ENCODE results near the gene PLPPR3. TPM values are rescaled to one million over a fixed set of nuclear protein-coding genes. Genes with fewer than 3 reads are reported as not detected.

The PLPPR3 gene
- total RNA-seq, 1 donor from 2014 or later, result 5.4 TPM

DNA sequence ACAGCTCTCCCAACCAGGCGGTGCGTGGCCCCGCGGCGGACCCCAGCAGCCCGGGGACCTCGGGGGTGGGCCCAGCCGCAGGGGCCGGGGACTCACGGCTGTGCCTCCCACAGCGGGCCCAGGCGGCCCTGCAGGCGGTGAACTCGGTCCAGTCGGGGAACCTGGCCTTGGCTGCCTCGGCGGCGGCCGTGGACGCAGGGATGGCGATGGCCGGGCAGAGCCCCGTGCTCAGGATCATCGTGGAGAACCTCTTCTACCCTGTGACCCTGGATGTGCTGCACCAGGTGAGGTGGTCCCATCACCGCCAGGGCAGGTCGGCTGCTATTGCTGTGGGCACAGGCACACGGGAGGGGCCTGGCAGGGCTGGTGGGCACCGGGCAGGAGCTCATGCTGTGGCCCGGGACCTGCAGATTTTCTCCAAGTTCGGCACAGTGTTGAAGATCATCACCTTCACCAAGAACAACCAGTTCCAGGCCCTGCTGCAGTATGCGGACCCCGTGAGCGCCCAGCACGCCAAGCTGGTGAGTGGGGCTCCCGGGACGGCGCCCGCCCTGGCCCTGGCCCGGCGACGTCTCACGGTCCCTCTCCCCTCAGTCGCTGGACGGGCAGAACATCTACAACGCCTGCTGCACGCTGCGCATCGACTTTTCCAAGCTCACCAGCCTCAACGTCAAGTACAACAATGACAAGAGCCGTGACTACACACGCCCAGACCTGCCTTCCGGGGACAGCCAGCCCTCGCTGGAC is 17.2 kb downstream of the PLPPR3 start:
- no peak overlapping the region for H3K4me3 Mint-ChIP-seq (ENCODE audit: unreplicated experiment)
- H3K27ac Mint-ChIP-seq (ENCODE audit: unreplicated experiment), result no peak overlapping the region
- no peaks in the 10 kb centered on the region for H3K27me3 Mint-ChIP-seq (ENCODE audit: low read depth)
- H3K4me1 Mint-ChIP-seq (ENCODE audit: low read depth), result peaks cover 36% of the 10 kb centered on the region
- peaks cover 27% of the 10 kb centered on the region for H3K36me3 Mint-ChIP-seq (ENCODE audit: low read depth)
- TF ChIP-seq, protein P1, sequence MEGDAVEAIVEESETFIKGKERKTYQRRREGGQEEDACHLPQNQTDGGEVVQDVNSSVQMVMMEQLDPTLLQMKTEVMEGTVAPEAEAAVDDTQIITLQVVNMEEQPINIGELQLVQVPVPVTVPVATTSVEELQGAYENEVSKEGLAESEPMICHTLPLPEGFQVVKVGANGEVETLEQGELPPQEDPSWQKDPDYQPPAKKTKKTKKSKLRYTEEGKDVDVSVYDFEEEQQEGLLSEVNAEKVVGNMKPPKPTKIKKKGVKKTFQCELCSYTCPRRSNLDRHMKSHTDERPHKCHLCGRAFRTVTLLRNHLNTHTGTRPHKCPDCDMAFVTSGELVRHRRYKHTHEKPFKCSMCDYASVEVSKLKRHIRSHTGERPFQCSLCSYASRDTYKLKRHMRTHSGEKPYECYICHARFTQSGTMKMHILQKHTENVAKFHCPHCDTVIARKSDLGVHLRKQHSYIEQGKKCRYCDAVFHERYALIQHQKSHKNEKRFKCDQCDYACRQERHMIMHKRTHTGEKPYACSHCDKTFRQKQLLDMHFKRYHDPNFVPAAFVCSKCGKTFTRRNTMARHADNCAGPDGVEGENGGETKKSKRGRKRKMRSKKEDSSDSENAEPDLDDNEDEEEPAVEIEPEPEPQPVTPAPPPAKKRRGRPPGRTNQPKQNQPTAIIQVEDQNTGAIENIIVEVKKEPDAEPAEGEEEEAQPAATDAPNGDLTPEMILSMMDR (IDR thresholded peaks at IDR 0.05), result no peak
- no peak for DNase-seq (ENCODE audit: low spot score)
- no peaks in the 10 kb centered on the region for H3K9me3 Mint-ChIP-seq (ENCODE audit: low read depth)

DNA sequence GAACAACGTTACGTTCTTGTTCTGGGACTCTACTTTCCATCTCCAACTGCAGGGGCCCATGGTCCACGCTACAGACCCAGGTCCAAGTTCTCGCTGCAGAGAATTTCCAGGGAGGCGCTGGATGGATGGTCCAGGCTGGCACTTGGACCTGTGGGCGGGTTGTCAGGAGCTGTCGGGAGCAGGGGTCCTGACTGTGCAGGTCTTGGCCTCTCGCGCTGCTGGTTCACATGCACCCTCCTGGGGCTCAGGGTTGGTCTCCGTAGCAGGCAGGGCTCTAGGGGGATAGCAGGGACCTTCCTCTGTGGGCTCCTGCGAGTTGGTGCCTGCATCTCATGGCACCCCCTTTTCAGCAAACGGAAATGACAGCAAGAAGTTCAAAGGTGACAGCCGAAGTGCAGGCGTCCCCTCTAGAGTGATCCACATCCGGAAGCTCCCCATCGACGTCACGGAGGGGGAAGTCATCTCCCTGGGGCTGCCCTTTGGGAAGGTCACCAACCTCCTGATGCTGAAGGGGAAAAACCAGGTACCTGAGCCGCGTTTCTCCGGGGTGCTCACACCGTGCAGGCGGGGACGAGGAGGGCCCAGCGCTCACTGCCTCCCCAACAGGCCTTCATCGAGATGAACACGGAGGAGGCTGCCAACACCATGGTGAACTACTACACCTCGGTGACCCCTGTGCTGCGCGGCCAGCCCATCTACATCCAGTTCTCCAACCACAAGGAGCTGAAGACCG is 17.9 kb downstream of the PLPPR3 start:
- Mint-ChIP-seq H3K4me1 (ENCODE audit: low read depth) (peaks cover 40% of the 10 kb centered on the region), H3K4me3 (ENCODE audit: unreplicated experiment) (no peak overlapping the region), H3K27me3 (ENCODE audit: low read depth) (no peaks in the 10 kb centered on the region), H3K27ac (ENCODE audit: unreplicated experiment) (no peak overlapping the region), H3K36me3 (ENCODE audit: low read depth) (peaks cover 28% of the 10 kb centered on the region), H3K9me3 (ENCODE audit: low read depth) (no peaks in the 10 kb centered on the region)
- no peak for DNase-seq (ENCODE audit: low spot score)
- TF ChIP-seq, protein P1 (IDR thresholded peaks at IDR 0.05), result no peak

DNA sequence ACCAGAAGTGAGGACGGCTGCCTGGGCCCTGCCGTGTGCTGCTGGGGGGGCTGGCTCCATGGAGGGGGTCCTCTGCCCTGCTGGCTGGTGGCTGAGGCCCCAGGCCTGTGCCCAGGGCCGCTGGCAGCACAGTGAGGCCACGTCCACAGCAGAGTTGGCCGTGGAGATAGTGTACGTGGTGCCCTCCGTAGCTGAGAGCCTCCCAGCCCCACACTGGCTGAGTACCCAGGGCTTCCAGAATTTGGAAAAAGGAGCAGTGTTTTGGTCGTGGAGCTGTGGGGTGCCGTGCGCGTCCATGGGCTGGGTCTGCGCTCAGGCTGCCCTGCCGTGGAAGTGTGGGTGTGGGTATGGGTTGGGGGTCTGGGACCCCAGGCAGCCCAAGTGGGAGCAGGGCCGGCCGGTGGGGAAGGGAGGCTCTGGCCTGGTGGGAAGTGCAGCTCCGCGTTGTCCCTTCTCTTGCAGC is 18.6 kb downstream of the PLPPR3 start:
- Mint-ChIP-seq H3K4me3 (ENCODE audit: unreplicated experiment) (no peak overlapping the region), H3K4me1 (ENCODE audit: low read depth) (peaks cover 40% of the 10 kb centered on the region), H3K27ac (ENCODE audit: unreplicated experiment) (no peak overlapping the region), H3K27me3 (ENCODE audit: low read depth) (no peaks in the 10 kb centered on the region), H3K36me3 (ENCODE audit: low read depth) (peaks cover 28% of the 10 kb centered on the region), H3K9me3 (ENCODE audit: low read depth) (no peaks in the 10 kb centered on the region)
- TF ChIP-seq, protein P1 (IDR thresholded peaks at IDR 0.05), result no peak
- DNase-seq (ENCODE audit: low spot score), result no peak

DNA sequence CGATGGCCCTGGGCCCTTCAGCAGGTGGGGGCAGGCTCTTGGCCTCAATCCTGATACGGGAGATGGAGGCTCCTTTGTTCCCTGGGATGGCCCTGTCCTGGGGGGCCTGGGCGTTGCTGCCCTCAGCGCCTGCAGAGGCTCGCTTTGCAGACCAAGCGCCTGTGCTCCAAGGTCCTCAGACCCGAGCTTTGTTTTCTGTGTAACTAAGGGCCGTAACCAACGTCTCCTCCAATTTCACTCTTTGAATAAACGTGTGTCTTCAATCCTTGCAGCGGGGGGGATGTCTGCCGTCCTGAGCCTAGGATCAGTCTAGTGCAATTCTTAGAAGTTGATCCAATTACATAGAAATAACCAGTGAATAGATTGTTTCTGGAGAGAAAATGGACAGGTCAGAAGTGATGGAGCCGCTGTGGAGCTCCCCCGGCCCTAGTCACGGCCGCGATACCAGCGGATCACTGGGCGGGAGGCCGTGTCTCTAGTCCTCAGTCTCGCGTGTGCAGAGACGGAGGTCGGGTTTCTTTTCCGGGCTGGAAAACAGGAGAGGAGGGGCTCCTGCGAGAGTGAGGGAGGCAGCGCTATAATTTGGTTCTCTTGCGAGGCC is 19.2 kb downstream of the PLPPR3 start:
- peak overlapping the region; percentile 57 for H3K27ac Mint-ChIP-seq (ENCODE audit: unreplicated experiment)
- H3K4me3 Mint-ChIP-seq (ENCODE audit: unreplicated experiment), result peak overlapping the region; percentile 63
- TF ChIP-seq, protein P1 (IDR thresholded peaks at IDR 0.05), result no peak
- peaks cover 40% of the 10 kb centered on the region for H3K4me1 Mint-ChIP-seq (ENCODE audit: low read depth)
- no peaks in the 10 kb centered on the region for H3K9me3 Mint-ChIP-seq (ENCODE audit: low read depth)
- H3K27me3 Mint-ChIP-seq (ENCODE audit: low read depth), result no peaks in the 10 kb centered on the region
- peaks cover 24% of the 10 kb centered on the region for H3K36me3 Mint-ChIP-seq (ENCODE audit: low read depth)
- DNase-seq (ENCODE audit: low spot score), result no peak

DNA sequence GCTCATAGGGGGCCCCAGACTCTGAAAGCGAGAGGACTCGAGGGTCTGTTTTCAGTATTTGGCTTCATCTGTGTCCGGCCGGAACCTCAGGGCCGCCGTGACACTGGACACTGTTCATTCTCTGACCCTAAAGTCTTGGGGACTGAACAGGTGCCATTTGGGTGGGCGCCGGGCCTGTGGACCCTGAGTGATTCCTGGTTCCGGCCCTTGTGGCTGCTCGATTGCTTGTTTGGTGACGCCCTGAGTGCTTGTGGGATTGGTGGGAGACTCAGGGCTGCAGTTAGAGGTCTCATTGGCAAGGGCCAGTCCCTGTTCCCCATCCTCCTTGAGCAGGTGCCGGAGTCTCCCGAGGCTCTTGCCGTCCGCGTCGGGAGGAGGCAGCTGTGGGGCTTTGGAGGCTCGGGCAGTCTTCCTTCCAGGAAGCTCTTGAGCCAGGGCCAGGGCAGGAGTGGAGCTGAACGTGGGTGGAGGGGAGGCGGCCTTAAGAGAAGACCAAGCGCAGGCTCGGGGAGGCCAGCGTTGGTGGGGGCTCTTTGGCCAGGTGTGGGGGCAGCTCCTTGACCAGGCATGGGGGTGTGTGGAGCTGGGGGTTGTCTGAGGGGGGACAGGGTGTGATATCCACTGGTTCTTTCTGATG is 19.8 kb downstream of the PLPPR3 start:
- no peak for DNase-seq (ENCODE audit: low spot score)
- Mint-ChIP-seq H3K4me3 (ENCODE audit: unreplicated experiment) (peak overlapping the region; percentile 63), H3K36me3 (ENCODE audit: low read depth) (peaks cover 19% of the 10 kb centered on the region), H3K27me3 (ENCODE audit: low read depth) (no peaks in the 10 kb centered on the region), H3K27ac (ENCODE audit: unreplicated experiment) (peak overlapping the region; percentile 57), H3K9me3 (ENCODE audit: low read depth) (no peaks in the 10 kb centered on the region), H3K4me1 (ENCODE audit: low read depth) (peaks cover 40% of the 10 kb centered on the region)
- TF ChIP-seq, protein P1 (IDR thresholded peaks at IDR 0.05), result no peak

All from chondrocyte (in vitro differentiated cells).